Measurements from ENCODE around the gene KCNG4. TPM values are rescaled to one million over a fixed set of nuclear protein-coding genes. Genes with fewer than 3 reads are reported as not detected.

Gene KCNG4
- total RNA-seq, 1 experiment from 2014 or later, result not detected

DNA sequence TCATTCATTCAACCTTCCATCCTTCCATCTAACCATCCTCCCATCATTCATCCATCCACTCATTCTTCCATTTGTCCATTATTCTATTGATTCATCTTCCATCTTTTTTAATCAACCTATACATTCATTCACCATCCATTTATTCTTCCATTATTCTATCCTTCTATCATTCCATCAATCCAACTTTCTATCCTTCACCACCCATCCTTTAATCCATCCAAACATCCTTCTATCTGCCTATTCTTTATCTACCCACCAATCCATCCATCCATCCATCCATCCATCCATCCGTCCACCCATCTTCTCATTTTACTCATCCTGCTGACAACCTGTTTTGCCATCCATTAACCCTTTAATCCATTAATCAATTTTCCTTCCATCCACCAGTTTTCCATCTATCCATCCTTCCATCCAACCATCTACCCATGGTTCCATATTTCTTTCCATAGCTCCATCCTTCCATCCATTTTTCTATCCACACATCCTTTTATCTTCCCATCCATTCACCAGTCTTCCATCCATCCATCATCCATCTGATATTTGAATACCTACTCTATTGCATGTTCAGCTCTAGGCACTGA, 33.0 kb upstream of the KCNG4 start:
- Histone ChIP-seq H3K4me3 (no peak overlapping the region), H3K27me3 (replicated peaks) (no peaks in the 10 kb centered on the region), H3K4me1 (replicated peaks) (no peaks in the 10 kb centered on the region), H3K9me3 (replicated peaks) (no peaks in the 10 kb centered on the region), H3K36me3 (no peaks in the 10 kb centered on the region), H3K27ac (no peak overlapping the region)
- no peak for DNase-seq (ENCODE audit: low read depth in 1 of 2, low spot score in 2 of 2)

- DNase-seq (ENCODE audit: low read depth in 1 of 2, low spot score in 2 of 2), result no peak
- H3K27me3 ChIP-seq (replicated peaks), result no peaks in the 10 kb centered on the region
- H3K27ac ChIP-seq, result no peak overlapping the region
- no peaks in the 10 kb centered on the region for H3K4me1 ChIP-seq (replicated peaks)
- H3K9me3 ChIP-seq (replicated peaks), result no peaks in the 10 kb centered on the region
- no peak overlapping the region for H3K4me3 ChIP-seq
- no peaks in the 10 kb centered on the region for H3K36me3 ChIP-seq
Observed at GRCh38 chr16:84271866-84272265, 32.1 kb upstream of the KCNG4 start.

DNA sequence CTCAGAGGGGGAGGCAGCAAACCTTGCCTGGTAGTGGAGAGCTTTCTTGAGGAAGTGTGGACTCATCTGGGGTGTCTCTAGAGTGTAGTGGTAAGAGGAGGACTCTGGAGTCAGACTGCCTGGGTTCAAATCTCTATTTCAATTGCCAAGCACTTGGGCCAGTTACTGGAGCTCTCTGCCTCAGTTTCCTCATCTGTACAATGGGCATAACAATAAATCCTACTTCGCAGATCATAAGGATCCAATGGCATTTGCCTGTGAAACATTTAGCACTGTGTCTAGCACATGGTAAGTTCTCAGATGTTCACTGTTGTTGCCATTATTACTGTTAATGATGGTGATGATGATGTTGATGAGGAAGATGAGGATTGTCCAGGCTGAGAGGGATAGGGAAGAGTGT, 31.2 kb upstream of the KCNG4 start:
- no peaks in the 10 kb centered on the region for H3K36me3 ChIP-seq
- H3K27me3 ChIP-seq (replicated peaks), result no peaks in the 10 kb centered on the region
- H3K27ac ChIP-seq, result no peak overlapping the region
- no peak overlapping the region for H3K4me3 ChIP-seq
- DNase-seq (ENCODE audit: low read depth in 1 of 2, low spot score in 2 of 2), result no peak
- no peaks in the 10 kb centered on the region for H3K9me3 ChIP-seq (replicated peaks)
- H3K4me1 ChIP-seq (replicated peaks), result no peaks in the 10 kb centered on the region

GRCh38 chr16:84270531-84270930, 30.7 kb upstream of the KCNG4 start:
- H3K4me3 ChIP-seq, result no peak overlapping the region

GRCh38 chr16:84270071-84270470, 30.3 kb upstream of the KCNG4 start:
- Histone ChIP-seq H3K27ac (no peak overlapping the region), H3K9me3 (replicated peaks) (no peaks in the 10 kb centered on the region), H3K4me1 (replicated peaks) (no peaks in the 10 kb centered on the region), H3K4me3 (no peak overlapping the region), H3K36me3 (no peaks in the 10 kb centered on the region), H3K27me3 (replicated peaks) (no peaks in the 10 kb centered on the region)
- no peak for DNase-seq (ENCODE audit: low read depth in 1 of 2, low spot score in 2 of 2)

More at GRCh38 chr16:84270531-84270930, 30.7 kb upstream of the KCNG4 start:
- Histone ChIP-seq H3K27ac (no peak overlapping the region), H3K27me3 (replicated peaks) (no peaks in the 10 kb centered on the region), H3K36me3 (no peaks in the 10 kb centered on the region), H3K9me3 (replicated peaks) (no peaks in the 10 kb centered on the region), H3K4me1 (replicated peaks) (no peaks in the 10 kb centered on the region)
- no peak for DNase-seq (ENCODE audit: low read depth in 1 of 2, low spot score in 2 of 2)

DNA sequence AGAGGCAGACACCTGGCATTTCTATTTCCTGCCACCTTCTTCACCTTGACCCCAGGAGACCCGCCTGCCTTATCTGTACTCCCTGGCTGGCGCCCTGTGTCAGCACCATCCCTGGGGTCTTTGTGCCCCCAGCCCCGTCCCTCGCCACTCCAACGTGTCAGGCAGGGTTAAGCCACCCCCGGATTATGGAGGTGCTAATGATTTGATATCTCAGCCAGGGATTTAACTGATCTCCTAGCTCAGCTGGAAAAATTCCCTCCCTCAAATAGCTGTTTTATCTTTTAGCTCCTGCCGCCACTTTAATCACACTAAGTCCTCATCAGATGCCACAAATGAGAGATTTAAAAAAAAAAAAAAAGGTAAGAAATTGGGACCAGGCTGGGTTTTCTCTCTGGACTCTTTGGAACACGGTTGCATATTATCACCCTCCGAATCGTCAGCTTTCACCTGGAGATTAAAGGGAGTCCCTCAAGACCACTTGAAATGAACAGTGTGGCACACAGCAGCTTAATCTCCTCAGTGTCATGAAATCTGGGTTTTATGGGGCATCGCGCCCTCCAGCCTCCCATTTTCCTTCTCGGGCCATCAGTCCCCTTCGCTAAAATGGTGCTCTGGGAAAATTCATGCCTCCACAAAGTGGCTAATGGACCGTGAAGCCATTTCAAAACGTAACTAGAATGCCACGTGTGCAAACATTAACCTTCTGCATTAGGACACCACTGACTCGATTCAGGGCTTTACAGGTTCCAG, 28.7 kb upstream of the KCNG4 start:
- H3K36me3 ChIP-seq, result no peaks in the 10 kb centered on the region
- H3K9me3 ChIP-seq (replicated peaks), result no peaks in the 10 kb centered on the region
- DNase-seq (ENCODE audit: low read depth in 1 of 2, low spot score in 2 of 2), result no peak
- no peaks in the 10 kb centered on the region for H3K4me1 ChIP-seq (replicated peaks)
- no peak overlapping the region for H3K27ac ChIP-seq
- H3K4me3 ChIP-seq, result no peak overlapping the region
- H3K27me3 ChIP-seq (replicated peaks), result no peaks in the 10 kb centered on the region

DNA sequence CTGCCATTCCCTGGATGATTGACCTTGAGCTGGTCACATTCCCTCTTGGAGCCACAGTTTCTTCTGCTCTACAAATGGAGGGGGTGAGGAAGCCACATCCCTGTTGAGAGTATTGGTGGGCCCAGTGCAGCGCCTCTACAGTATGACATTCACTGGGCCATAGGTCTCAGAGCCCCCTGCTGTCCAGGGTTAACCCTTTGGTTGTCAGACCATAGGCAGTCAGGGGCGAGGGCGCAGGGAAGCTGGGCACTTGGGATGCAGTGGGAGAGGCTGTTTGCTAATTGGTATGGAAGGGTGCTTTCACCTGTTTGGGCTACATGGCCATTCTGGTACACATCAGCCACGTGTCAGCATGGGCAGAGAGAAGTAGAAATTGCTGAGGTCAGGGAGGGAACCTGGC, 27.6 kb upstream of the KCNG4 start:
- DNase-seq (ENCODE audit: low read depth in 1 of 2, low spot score in 2 of 2), result no peak
- no peak overlapping the region for H3K4me3 ChIP-seq
- no peaks in the 10 kb centered on the region for H3K36me3 ChIP-seq
- H3K4me1 ChIP-seq (replicated peaks), result no peaks in the 10 kb centered on the region
- no peak overlapping the region for H3K27ac ChIP-seq
- H3K9me3 ChIP-seq (replicated peaks), result no peaks in the 10 kb centered on the region
- no peaks in the 10 kb centered on the region for H3K27me3 ChIP-seq (replicated peaks)

GRCh38 chr16:84266451-84266850, 26.6 kb upstream of the KCNG4 start:
- no peaks in the 10 kb centered on the region for H3K9me3 ChIP-seq (replicated peaks)
- H3K27ac ChIP-seq, result no peak overlapping the region
- DNase-seq (ENCODE audit: low read depth in 1 of 2, low spot score in 2 of 2), result peak in 1 of 2 experiments; percentile 34
- no peaks in the 10 kb centered on the region for H3K36me3 ChIP-seq
- no peak overlapping the region for H3K4me3 ChIP-seq
- no peaks in the 10 kb centered on the region for H3K4me1 ChIP-seq (replicated peaks)
- H3K27me3 ChIP-seq (replicated peaks), result no peaks in the 10 kb centered on the region

DNA sequence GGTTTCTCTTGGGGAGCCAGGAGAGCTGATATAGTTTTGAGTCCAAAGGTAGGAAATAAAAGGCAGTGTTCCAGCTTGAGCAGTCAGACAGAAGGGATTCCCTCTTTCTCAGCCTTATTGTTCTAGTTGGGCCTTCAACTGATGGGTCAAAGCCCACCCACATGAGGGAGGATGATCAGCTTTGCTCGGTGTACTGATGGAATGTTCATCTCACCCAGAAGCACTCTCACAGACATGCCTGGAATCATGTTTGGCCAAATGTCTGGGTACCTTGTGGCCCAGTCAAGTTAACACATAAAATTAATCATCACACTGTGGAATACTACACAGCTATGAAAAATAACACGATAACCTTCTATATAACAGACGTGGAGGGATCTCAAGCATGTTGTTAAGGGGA, 23.1 kb upstream of the KCNG4 start:
- H3K36me3 ChIP-seq, result no peaks in the 10 kb centered on the region
- no peak for DNase-seq (ENCODE audit: low read depth in 1 of 2, low spot score in 2 of 2)
- H3K4me3 ChIP-seq, result no peak overlapping the region
- H3K9me3 ChIP-seq (replicated peaks), result no peaks in the 10 kb centered on the region
- no peaks in the 10 kb centered on the region for H3K27me3 ChIP-seq (replicated peaks)
- no peaks in the 10 kb centered on the region for H3K4me1 ChIP-seq (replicated peaks)
- no peak overlapping the region for H3K27ac ChIP-seq

DNA sequence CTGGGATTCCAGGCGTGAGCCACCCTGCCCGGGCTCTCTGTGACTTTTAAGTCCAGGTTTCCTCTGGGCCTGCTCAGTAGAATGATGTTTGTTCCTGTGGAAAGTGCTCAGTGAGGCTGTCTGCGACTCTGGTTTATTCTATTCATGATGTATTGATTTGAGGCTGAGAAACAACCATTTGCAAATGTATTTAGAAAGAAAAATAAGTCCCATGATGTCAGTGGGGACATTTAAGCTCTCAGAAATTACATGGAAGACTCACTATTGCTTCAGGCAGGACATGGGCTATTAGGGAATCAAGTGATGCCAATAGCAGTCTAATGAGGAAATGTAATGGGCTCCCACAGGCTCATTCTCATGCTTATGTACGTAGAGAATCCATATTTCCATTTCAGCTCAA, 22.2 kb upstream of the KCNG4 start:
- Histone ChIP-seq H3K27me3 (replicated peaks) (no peaks in the 10 kb centered on the region), H3K4me3 (no peak overlapping the region), H3K36me3 (no peaks in the 10 kb centered on the region), H3K4me1 (replicated peaks) (no peaks in the 10 kb centered on the region), H3K27ac (no peak overlapping the region), H3K9me3 (replicated peaks) (no peaks in the 10 kb centered on the region)
- no peak for DNase-seq (ENCODE audit: low read depth in 1 of 2, low spot score in 2 of 2)

DNA sequence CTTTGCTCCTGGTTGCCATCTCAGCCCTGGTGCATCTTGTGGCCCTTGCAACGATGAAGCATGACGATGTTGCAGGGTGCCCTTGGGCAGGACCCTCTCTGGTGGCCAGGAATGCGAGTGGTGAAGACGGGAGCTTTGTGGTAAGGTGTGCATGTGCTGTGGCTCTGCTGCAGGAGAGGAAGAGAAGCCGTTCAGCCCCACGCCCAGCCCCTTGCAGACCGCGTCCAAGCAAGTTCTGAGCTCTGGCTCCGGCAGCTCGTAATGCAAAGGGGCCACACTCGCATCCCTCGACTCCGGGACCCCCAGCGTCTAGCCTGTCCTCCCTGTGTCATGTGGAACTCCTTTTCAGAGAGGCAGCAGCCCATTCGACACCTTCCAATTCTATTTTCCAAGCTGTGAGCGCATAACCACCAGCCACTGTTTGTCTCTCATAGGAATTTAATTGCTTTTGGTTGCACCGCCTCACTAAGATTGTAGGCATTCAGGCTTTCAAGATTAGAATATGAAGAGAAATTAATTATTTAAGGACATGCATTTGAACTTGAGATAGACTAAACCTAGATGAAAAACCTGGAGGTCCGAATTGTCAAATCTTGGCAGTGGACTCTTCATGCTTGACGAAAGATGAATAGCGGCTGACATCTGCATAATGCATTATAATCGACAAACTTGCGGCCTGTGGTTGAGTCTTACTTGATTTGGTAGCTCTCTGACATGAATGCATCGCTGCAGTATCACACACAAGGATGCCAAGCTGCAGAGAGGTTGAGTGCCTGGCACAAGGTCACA, 21.1 kb upstream of the KCNG4 start:
- Histone ChIP-seq H3K9me3 (replicated peaks) (no peaks in the 10 kb centered on the region), H3K27me3 (replicated peaks) (no peaks in the 10 kb centered on the region), H3K36me3 (no peaks in the 10 kb centered on the region), H3K4me1 (replicated peaks) (no peaks in the 10 kb centered on the region), H3K27ac (no peak overlapping the region), H3K4me3 (no peak overlapping the region)
- no peak for DNase-seq (ENCODE audit: low read depth in 1 of 2, low spot score in 2 of 2)

DNA sequence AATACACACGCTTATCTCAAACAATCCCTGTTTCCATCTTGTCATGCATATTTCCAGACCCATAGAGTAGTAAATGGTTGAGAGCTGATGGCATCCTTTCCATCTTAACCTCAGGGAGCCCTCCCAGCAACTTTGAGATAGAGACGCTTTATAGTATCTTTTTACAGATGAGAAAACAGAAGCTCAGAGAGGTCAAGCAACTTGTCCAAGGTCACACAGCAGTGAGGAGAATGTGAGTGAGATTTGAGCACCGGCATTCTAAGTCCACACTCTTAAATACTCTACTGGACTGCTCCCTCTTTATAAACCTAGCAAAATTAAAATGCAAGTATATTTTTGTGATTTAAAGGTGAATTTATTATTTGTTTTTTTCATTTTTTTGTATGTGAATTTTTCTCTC, 19.9 kb upstream of the KCNG4 start:
- DNase-seq (ENCODE audit: low read depth in 1 of 2, low spot score in 2 of 2), result no peak
- no peaks in the 10 kb centered on the region for H3K4me1 ChIP-seq (replicated peaks)
- H3K36me3 ChIP-seq, result no peaks in the 10 kb centered on the region
- H3K27me3 ChIP-seq (replicated peaks), result no peaks in the 10 kb centered on the region
- H3K27ac ChIP-seq, result no peak overlapping the region
- H3K9me3 ChIP-seq (replicated peaks), result peaks cover 2% of the 10 kb centered on the region; the same call in 1 of the 2 replicates
- no peak overlapping the region for H3K4me3 ChIP-seq

GRCh38 chr16:84258266-84258665, 18.5 kb upstream of the KCNG4 start:
- Histone ChIP-seq H3K27ac (no peak overlapping the region), H3K36me3 (no peaks in the 10 kb centered on the region), H3K27me3 (replicated peaks) (no peaks in the 10 kb centered on the region), H3K9me3 (replicated peaks) (peaks cover 2% of the 10 kb centered on the region; the same call in 1 of the 2 replicates), H3K4me3 (no peak overlapping the region), H3K4me1 (replicated peaks) (no peaks in the 10 kb centered on the region)
- no peak for DNase-seq (ENCODE audit: low read depth in 1 of 2, low spot score in 2 of 2)

Data from SJSA1 (cell line).